Gastrocnemius medialis (tissue), 4 donors: ENCODE results near the gene DTL.

ENCODE experiments used
- CTCF ChIP-seq, 5 experiments: fragments of 450-650 bp in 3 of 5; fragments of 200-600 bp in 2 of 5; sonication (generic) in 2 of 5; IDR thresholded peaks in 4 of 5; conservative IDR thresholded peaks in 1 of 5; 1 replicate in 4 of 5; 2 replicates in 1 of 5; pipeline ENCODE4 v1.5.1; 2016 to 2019; ENCODE audit warnings: antibody characterized with exemption in 5 of 5, mild to moderate bottlenecking in 3 of 5, moderate library complexity in 3 of 5
- POLR2A ChIP-seq, 2 donors: fragments of 450-650 bp; IDR thresholded peaks; one replicate each; pipeline ENCODE4 v1.6.1; 2017; ENCODE audit warnings: antibody characterized with exemption in 2 of 2, mild to moderate bottlenecking in 2 of 2, moderate library complexity in 2 of 2

GRCh38 chr1:212110617-212111016 lies 75.1 kb downstream of the DTL start:
- TF ChIP-seq CTCF (IDR thresholded peaks at IDR 0.05 in 4 of 5, conservative IDR thresholded peaks at IDR 0.05 in 1 of 5) (no peak), POLR2A (IDR thresholded peaks at IDR 0.05) (no peak)
